BE2C (cell line): Measurements from ENCODE around the gene PCSK6.

Source experiments
- DNase-seq: peaks from one replicate; pipeline ENCODE4 v3.0.0-alpha.2; 2020
- H3K27me3 ChIP-seq: fragments of 250-450 bp; sonication (Bioruptor Pico); 2 replicates; pipeline ENCODE4 v1.5.1; 2020; ENCODE audit warnings: mild to moderate bottlenecking
- H3K36me3 ChIP-seq: fragments of 250-450 bp; sonication (Bioruptor Pico); 2 replicates; pipeline ENCODE4 v1.5.1; 2020; ENCODE audit warnings: mild to moderate bottlenecking
- H3K4me1 ChIP-seq: fragments of 250-450 bp; sonication (Bioruptor Pico); 2 replicates; pipeline ENCODE4 v1.5.1; 2020
- H3K4me3 ChIP-seq: 2 replicates; pipeline ENCODE4 v1.5.1; 2011; ENCODE audit warnings: low read depth, low read length
- H3K9me3 ChIP-seq: fragments of 250-450 bp; sonication (Bioruptor Pico); 2 replicates; pipeline ENCODE4 v1.5.1; 2020
- TF ChIP-seq, protein P1 (sequence below): IDR thresholded peaks from 2 replicates; pipeline ENCODE4 v1.5.1; 2012; ENCODE audit warnings: mild to moderate bottlenecking, low read depth, low read length

PCSK6 gene

GRCh38 chr15:101386006-101386405, 103.5 kb downstream of the PCSK6 start:
- no peaks in the 10 kb centered on the region for H3K36me3 ChIP-seq
- no peak for DNase-seq
- no peaks in the 10 kb centered on the region for H3K4me1 ChIP-seq
- H3K4me3 ChIP-seq, result no peak overlapping the region
- H3K27me3 ChIP-seq, result no peaks in the 10 kb centered on the region
- H3K9me3 ChIP-seq, result no peaks in the 10 kb centered on the region
- TF ChIP-seq, protein P1, sequence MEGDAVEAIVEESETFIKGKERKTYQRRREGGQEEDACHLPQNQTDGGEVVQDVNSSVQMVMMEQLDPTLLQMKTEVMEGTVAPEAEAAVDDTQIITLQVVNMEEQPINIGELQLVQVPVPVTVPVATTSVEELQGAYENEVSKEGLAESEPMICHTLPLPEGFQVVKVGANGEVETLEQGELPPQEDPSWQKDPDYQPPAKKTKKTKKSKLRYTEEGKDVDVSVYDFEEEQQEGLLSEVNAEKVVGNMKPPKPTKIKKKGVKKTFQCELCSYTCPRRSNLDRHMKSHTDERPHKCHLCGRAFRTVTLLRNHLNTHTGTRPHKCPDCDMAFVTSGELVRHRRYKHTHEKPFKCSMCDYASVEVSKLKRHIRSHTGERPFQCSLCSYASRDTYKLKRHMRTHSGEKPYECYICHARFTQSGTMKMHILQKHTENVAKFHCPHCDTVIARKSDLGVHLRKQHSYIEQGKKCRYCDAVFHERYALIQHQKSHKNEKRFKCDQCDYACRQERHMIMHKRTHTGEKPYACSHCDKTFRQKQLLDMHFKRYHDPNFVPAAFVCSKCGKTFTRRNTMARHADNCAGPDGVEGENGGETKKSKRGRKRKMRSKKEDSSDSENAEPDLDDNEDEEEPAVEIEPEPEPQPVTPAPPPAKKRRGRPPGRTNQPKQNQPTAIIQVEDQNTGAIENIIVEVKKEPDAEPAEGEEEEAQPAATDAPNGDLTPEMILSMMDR, result no peak

GRCh38 chr15:101384276-101384675, 105.2 kb downstream of the PCSK6 start:
- DNase-seq, result no peak
- H3K9me3 ChIP-seq, result no peaks in the 10 kb centered on the region
- TF ChIP-seq, protein P1, result no peak
- H3K27me3 ChIP-seq, result no peaks in the 10 kb centered on the region
- no peaks in the 10 kb centered on the region for H3K4me1 ChIP-seq
- H3K4me3 ChIP-seq, result no peak overlapping the region
- no peaks in the 10 kb centered on the region for H3K36me3 ChIP-seq

DNA sequence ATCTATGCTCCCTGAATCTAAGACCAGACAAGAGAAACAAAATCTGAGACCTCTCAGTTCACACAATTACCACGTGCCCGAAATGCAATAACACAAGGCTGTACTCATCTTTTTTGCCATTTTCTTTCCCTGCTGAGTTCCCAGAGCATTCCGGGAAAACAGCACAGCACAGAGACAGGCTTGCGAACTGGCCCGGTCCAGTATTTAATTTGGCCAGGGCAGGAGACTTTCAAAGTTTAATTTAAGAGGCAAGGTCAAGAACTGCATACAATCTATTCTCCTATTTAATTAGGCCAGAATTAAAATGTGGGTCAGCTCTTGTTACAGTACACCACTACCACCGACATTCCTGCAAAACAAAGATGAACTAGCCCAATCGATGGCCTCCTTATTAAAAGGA, 107.0 kb downstream of the PCSK6 start:
- Histone ChIP-seq H3K27me3 (no peaks in the 10 kb centered on the region), H3K4me1 (no peaks in the 10 kb centered on the region), H3K9me3 (no peaks in the 10 kb centered on the region), H3K36me3 (no peaks in the 10 kb centered on the region), H3K4me3 (no peak overlapping the region)
- no peak for DNase-seq
- TF ChIP-seq, protein P1, result no peak

GRCh38 chr15:101381671-101382212, 107.8 kb downstream of the PCSK6 start:
- Histone ChIP-seq H3K4me1 (no peaks in the 10 kb centered on the region), H3K9me3 (no peaks in the 10 kb centered on the region), H3K36me3 (no peaks in the 10 kb centered on the region), H3K4me3 (no peak overlapping the region), H3K27me3 (no peaks in the 10 kb centered on the region)
- TF ChIP-seq, protein P1, result no peak
- no peak for DNase-seq

DNA sequence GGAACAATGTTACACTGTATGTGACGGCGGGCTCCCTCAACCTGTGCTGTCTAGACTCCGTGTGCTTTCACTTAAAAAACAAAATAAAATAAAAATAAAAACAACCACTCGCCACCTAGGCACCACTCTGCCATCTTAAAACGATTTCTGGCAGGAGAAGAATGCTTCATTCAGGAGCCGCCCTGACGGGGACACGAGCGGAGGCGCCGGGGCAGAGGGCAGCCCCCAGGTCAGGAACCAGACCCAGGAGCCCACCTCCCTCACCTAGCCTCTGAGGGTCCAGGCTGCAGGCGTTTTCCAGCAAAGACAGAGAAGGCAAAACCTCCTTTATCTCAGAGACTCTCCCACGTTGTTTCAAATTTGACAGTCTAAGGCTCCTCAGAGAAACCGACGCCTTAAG, 109.4 kb downstream of the PCSK6 start:
- no peak overlapping the region for H3K4me3 ChIP-seq
- no peak for DNase-seq
- TF ChIP-seq, protein P1, result no peak
- no peaks in the 10 kb centered on the region for H3K27me3 ChIP-seq
- no peaks in the 10 kb centered on the region for H3K4me1 ChIP-seq
- H3K9me3 ChIP-seq, result no peaks in the 10 kb centered on the region
- H3K36me3 ChIP-seq, result no peaks in the 10 kb centered on the region

- TF ChIP-seq, protein P1, result no peak
- no peak for DNase-seq
- Histone ChIP-seq H3K27me3 (no peaks in the 10 kb centered on the region), H3K4me1 (no peaks in the 10 kb centered on the region), H3K36me3 (no peaks in the 10 kb centered on the region), H3K4me3 (no peak overlapping the region), H3K9me3 (no peaks in the 10 kb centered on the region)
Measured at GRCh38 chr15:101379647-101380046, 109.9 kb downstream of the PCSK6 start.
